HG03520 (cell line): ENCODE results near the gene LDB3.

Experiments
- ATAC-seq: cut with Tn5 transposase; IDR thresholded peaks from one replicate; pipeline ENCODE4 v1.9.1; 2021; ENCODE audit warnings: mild to moderate bottlenecking, moderate library complexity; ENCODE audit not compliant: unreplicated experiment

Gene LDB3

DNA sequence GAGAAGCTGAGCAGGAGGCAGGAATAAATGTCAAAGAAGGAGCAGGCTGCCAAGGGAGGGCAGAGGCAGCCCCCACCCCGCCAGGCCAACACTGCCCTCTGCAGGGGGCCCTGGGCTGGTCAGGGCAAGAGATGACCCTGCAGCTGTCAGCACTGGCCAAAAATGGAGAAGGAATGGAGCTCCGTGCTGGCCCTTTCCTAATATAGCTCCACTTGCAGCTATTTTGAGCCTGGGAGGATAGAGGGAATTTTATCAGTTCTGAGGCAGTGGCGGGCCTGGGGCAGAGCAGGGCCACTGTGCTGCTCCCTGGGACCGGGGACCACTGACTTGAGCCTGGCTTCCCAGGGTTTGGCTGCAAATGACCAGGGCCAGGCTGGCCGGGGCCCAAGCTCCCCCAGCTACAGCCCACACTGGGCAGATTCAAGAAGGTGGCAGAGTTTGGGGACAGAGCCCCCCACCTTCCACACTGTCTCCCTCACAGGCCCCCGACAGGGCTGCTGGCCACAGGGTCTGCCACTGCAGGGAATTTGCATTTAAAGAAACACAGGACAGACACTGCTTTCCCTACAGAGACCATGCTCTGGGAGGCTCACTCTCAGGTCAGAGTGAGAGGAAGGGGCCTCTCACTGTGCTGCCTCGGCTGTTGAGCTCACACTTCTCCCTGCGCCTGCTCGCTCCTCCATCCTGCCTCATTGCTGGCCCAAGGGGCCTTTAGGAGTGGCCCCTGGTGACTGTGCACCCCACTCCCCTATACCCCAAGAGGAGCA lies 16.2 kb downstream of the LDB3 start:
- no peak for ATAC-seq

- no peak for ATAC-seq
These were observed 17.1 kb downstream of the LDB3 start for GRCh38 chr10:86685416-86685815.

DNA sequence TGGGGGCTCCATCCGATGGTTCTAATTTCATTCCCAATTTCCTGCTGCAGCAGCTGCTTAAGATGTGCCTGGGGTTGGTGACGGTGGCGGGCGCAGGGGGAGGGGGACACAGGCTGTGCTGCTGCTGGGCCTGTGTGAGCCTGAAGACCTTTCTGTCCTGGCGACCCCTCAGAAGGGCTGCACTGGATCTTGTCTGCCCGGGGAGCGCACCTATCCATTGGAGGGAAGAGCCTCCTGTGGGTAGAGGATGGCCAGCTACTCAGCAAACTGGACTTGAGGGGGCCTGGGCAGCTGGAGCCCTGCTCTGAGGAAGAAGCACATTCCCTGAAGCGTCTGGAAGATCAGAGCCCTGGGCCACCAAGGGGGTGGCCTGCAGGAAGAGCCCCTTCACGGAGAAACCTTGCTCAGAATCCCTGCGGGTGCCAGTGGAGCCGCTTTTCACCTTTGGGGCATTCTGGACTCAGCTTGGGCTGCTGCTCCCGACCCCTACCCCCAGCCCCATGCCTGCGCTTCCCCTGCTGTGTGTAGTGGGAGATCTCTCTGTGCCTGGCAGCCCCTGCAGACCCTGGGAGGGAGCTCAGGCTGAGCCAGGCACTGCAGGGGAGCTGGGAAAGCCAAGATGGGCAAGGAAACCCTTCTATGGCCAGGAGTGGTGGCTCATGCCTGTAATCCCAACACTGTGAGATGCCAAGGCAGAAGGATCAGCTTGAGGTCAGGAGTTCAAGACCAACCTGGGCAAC lies 17.8 kb downstream of the LDB3 start:
- no peak for ATAC-seq

- ATAC-seq = no peak
These were observed 18.7 kb downstream of the LDB3 start for GRCh38 chr10:86686972-86687371.

GRCh38 chr10:86687750-86688149 lies 19.4 kb downstream of the LDB3 start:
- ATAC-seq = no peak

DNA sequence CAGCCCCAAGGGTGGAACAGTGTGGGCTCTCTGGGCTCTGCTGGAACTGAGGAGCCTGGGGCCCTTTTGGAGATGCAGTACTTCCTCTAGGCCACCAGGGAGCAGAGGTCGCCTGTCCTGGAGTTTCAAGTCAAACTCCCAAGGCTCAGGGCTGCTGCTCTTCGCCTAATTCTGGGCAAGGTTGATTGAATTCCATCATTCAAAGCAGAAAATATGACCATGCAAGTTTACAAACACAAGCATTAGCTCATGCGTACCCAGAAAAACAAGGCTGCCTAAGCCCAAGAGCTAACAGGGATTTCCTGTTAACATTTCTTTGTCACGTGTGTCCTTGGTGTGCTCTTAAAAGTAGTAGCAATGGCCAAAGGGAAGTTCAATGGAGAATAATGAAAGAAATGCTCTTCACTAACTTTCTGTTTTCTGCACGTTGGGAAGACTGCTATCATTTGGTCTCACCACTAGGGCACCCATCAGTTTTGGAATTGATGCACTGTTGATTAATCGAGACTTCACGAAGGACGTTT lies 20.1 kb downstream of the LDB3 start:
- peak; percentile 82 for ATAC-seq

DNA sequence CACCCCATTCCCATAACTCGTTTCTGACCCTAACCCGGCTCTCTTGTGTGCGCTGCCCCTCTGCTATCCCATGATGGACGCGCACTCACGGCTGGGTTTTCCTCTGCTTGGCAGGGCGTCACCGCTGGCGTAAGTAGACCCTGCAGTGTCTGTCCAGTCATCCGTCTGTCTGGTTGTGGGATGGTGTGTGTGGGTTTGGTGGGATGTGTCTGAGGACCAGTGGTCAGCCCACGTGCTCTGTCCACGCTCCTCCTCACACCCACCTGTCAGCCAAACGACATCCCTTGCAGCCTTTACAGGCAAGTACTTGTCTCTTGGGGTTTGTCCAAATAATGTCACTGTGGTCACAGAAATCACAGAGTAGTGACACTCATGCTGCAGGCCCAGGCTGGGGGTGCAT lies 20.8 kb downstream of the LDB3 start:
- ATAC-seq = no peak

- no peak for ATAC-seq
These were observed 21.9 kb downstream of the LDB3 start for GRCh38 chr10:86690231-86690630.

GRCh38 chr10:86690657-86691084 lies 22.4 kb downstream of the LDB3 start:
- ATAC-seq = no peak

- ATAC-seq = no peak
These were observed 23.2 kb downstream of the LDB3 start for GRCh38 chr10:86691333-86692022.

DNA sequence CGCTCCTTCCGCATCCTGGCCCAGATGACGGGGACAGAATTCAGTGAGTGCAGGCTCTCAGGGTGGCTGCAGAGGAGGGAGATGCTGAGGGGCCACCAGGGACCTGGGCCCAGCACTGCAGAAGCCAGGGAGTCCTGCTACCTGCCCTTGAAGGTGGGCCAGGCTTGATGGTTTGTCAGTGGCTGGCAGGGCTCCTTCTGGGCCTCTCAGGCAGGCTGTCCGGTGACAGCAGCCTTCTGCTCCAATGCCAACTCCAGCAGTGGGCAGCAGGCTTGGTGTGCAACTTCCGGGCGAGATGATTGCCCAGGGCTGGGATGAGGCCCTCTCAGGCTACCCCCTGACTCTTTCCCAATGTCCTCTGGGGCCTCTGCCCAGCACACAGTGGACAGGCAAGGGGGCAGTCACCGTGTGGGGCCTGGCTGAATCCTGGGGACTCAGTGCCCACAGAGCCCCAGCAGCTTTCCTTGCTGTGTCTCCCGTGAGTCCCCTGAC lies 23.8 kb downstream of the LDB3 start:
- ATAC-seq = no peak

DNA sequence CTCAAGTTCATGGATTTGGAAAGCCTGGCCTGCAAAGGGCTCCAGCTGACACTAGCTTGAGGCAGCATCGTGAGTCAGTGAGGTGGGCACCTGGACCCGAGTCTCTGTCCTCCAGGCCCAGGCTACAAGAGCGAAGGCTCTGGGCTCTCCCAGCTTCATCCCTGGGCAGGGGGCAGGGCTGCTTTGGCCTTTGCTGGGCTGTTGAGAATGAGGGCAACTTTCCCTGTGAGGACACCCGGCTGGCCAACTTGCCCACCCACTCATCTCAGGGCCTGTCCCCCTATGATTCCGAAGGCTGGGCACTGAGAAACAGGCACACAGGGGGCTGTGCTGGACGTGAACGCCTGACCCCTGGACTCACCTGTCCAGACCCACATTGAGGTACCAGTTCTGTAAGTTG lies 24.4 kb downstream of the LDB3 start:
- no peak for ATAC-seq

DNA sequence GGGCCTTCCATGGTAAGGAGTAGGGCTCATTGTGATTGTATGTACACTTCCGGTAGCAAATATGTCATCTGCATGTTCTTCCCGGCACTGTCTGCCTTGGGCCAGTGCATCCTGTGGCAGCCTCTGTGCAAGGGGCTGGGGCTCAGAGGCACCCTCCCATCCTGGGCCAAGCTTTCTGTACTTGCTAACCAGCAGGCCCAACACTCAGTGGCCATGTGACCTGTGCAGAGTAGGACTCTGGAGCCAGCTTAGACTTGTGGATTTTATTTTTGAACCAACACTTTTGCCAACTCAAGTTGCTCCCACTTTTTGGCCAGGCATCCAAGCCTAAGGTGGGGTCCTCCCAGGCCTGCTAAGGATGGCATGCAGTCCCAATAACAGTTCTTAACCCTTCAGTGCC lies 25.0 kb downstream of the LDB3 start:
- ATAC-seq = no peak

DNA sequence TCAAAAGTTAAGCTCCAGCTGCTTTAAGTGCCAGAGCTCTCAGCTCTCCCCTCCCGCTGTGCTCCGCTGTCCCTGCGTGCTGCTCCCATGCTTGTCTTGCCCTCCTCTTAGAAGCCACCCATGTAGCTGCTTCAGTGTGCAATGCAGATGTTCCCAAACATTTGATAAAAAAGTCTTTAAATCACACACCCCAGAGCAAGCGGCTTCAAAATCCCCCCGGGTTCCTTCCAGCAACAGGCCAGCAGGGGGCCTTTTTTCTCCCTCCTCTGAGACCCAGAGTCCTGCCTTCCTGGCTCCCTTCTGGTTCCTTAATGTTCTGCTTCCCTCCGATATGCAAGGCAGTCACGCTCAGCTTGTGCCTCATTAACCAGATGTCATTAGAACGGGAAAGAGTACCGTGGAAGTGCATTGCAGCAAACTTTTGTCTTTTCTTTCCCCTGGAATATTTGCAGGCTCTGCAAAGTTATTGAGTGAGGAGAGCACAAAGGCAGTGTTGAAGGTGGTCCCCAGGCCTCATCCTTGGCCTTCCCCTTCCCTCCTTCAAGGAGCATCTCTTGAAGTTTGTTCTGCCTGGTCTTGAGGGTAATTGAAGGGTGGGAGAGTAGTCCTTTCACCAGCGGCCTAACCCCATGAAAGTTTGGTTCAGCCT lies 25.5 kb downstream of the LDB3 start:
- no peak for ATAC-seq

DNA sequence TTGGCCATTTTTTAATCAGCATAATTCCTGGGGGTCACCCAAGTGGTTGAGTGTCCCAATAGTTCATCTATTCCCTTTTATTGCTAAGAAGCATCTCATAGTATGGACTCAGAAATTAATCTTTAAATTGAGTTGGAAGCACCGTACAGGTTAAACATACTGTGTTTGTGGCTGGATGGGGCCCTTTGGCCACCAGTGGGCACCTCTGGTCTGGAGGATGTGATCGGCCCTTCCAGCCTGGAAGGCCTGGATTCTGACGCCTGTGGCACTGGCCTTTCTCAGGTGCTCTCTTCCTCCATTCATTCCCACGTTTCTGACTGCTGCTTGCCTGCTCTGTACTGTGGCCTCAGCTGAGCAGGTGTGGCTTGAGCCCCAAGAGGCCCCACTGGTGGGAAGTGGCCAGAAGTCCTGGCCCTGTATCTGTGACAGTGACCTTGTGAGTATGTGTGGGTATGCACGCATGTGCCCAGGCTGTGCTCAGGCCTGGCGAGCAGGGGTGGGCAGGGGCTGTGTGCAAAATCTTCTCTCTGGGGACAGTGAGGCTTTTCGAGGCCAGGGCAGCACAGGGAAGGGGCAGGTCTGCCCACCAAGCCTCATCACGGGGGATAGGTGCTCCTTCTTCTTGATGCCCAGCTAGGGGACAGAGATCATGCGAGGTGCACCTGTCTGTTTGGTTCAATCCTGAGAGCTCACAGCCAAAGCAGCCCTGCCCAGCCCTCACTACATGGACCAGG lies 30.1 kb downstream of the LDB3 start:
- no peak for ATAC-seq

DNA sequence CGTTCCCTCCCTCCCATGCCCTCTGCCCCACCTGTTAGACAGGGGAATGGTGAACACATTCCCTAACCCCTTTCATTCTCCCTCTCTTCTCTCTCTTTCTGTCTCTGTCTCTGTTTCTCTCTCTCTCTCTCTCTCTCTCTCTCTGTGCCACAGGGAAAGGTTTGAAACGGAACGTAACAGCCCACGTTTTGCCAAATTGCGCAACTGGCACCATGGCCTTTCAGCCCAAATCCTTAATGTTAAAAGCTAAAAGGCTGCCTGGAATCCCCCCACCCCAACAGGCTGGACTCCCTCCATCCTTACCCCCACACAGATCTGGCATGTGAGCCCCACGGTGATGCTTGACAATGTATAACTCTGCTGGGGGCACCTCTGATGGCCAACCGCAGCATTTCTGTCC lies 30.8 kb downstream of the LDB3 start:
- ATAC-seq = no peak

DNA sequence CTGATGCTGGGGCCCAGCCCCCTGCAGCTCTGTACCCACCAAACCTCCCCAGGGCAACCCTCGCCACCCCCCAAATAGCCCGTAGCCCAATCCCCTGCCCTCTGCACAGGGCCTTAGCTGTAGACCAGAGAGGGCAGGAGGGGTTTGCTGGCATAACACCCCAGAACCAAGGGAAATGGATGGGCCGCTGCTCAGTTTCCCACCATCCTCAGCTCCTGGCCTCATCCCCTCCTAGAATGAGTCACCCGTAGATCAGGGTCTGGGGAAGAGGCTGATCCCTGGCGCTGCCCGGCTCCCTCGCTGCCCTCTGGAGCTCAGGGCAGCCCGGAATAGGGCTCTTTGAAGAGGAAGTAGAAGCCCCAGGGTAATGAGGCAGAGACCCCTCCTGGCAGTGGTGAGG lies 31.2 kb downstream of the LDB3 start:
- ATAC-seq = no peak

DNA sequence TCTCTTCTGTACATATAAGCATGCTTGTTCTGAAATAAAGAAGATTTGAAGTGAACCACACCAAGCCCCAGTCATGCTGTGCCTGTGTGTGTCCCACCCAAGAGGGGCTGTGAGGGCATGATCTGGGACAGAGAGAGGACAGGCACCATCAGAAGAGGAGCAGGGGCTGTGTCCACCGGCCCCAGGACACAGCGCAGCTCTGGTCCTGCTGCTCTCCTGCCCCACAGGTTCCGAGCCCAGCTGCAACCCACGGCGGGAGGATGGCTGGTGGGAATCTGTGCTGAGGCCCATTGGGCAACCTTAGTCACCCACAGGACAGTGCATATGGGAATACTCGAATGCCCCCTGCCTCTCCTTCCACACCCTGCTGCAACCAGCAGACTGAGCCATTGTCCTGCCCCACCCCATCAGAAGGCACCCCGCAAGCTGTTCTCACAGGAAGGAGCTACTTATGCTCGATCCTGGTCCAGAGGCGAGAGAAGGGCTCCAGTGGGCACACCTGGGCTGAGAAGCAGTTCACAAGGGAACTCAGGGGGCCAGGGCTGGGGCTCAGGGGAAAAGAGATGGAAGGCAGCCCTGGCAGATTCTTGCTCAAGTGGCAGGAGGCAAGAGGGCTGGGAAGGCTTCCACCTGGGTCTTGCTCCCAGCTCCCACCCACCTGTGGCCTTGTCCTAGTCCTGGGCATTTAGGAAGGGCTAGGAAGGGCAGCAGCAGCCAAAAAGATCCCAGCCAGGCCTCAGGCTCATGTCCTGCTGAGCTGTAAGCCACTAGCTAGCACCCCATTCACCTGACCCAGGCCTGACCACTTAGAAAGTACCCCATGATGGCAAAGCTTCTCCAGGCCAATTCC lies 31.9 kb downstream of the LDB3 start:
- no peak for ATAC-seq

DNA sequence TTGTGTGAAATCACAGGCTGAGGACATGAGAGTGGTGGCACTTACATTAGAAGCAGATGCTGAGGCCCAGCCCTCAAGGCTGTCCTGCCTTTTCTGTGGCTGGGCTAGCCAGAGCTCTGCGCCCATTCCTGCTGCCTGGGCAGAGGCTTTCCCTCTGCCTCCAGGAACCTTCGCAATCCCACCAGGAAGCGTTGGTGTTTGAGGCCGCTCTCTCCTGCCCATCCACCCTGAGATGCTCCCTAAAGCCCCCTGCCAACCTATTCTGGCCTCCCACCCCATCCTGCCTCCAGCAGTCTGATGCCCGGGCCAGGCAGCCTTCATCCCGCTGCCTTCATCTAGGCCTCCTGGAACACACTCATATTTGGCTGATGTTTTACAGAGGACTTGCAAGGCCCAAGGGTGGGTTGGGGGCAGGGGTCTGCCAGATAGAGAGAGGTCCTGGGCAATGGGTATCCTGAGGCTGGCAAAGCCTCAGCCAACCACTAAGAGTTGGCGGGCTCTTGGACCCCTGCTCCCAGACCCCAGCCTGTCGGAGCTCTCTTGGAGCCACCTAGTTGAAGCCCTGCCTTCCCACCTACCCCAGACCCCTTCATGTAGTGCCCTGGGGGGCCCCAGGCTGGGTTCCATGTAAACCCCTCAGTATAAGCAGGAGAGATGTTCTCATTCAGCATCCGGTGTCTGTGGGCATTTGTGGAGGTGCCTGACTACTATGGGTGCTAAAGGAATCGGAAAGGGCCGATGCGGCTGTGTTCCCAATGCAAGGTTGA lies 32.7 kb downstream of the LDB3 start:
- ATAC-seq = no peak
